Measurements from ENCODE around the gene COX6B2. TPM values are rescaled to one million over a fixed set of nuclear protein-coding genes. Genes with fewer than 3 reads are reported as not detected.

The COX6B2 gene
- total RNA-seq, 1 donor from 2014 or later: 0.16 TPM

DNA sequence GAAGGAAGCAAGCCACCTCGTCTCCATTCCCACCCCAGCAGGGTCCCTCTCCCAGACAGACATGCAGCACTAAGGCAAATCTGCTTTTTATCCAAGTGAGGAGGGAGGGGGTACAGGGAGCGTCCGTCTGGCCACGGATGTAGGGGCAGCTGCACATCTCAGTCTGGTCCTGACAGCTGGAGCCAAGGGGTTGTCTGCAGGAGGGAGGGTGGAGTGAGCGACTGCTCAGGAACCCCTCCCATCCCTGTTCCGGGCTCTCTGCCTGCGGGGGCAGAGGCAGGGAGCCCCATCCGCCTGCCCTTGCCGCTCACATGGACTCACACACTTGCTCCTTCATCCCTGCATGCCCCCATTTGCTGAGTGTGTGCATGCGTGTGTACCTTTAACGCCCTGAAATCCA lies 24.7 kb upstream of the COX6B2 start:
- Mint-ChIP-seq H3K4me1 (peaks cover 7% of the 10 kb centered on the region), H3K9me3 (no peaks in the 10 kb centered on the region), H3K27ac (ENCODE audit: unreplicated experiment) (peak overlapping the region; percentile 58), H3K4me3 (peak overlapping the region; percentile 41), H3K36me3 (ENCODE audit: low read depth) (no peaks in the 10 kb centered on the region), H3K27me3 (ENCODE audit: low read depth) (peaks cover 43% of the 10 kb centered on the region)
- TF ChIP-seq CTCF (conservative IDR thresholded peaks at IDR 0.05): no peak
- DNase-seq (ENCODE audit: low read depth, low spot score): no peak

GRCh38 chr19:55377356-55378131 lies 23.0 kb upstream of the COX6B2 start:
- Mint-ChIP-seq H3K27me3 (ENCODE audit: low read depth) (peaks cover 48% of the 10 kb centered on the region), H3K4me1 (peaks cover 12% of the 10 kb centered on the region), H3K9me3 (no peaks in the 10 kb centered on the region), H3K4me3 (no peak overlapping the region), H3K36me3 (ENCODE audit: low read depth) (no peaks in the 10 kb centered on the region), H3K27ac (ENCODE audit: unreplicated experiment) (no peak overlapping the region)
- no peak for DNase-seq (ENCODE audit: low read depth, low spot score)
- TF ChIP-seq CTCF (conservative IDR thresholded peaks at IDR 0.05): no peak

GRCh38 chr19:55376241-55376933 lies 21.9 kb upstream of the COX6B2 start, which contains the start of gene TMEM190:
Gene TMEM190 (plus strand): TSS chr19:55376826. CDS start chr19:55376854, 28 bp downstream.
- DNase-seq (ENCODE audit: low read depth, low spot score): no peak
- H3K4me1 Mint-ChIP-seq: peaks cover 16% of the 10 kb centered on the region
- H3K9me3 Mint-ChIP-seq: no peaks in the 10 kb centered on the region
- peak within 1 kb of the TSS; percentile 55 for H3K4me3 Mint-ChIP-seq
- TF ChIP-seq CTCF (conservative IDR thresholded peaks at IDR 0.05): no peak
- H3K27ac Mint-ChIP-seq (ENCODE audit: unreplicated experiment): no peak within 1 kb of the TSS
- no peaks in the 10 kb centered on the region for H3K36me3 Mint-ChIP-seq (ENCODE audit: low read depth)
- H3K27me3 Mint-ChIP-seq (ENCODE audit: low read depth): peaks cover 54% of the 10 kb centered on the region

GRCh38 chr19:55373993-55374757 lies 19.7 kb upstream of the COX6B2 start:
- DNase-seq (ENCODE audit: low read depth, low spot score): no peak
- no peak for TF ChIP-seq CTCF (conservative IDR thresholded peaks at IDR 0.05)
- Mint-ChIP-seq H3K4me3 (peak overlapping the region; percentile 1), H3K27me3 (ENCODE audit: low read depth) (peaks cover 66% of the 10 kb centered on the region), H3K36me3 (ENCODE audit: low read depth) (no peaks in the 10 kb centered on the region), H3K27ac (ENCODE audit: unreplicated experiment) (peak overlapping the region; percentile 1), H3K9me3 (no peaks in the 10 kb centered on the region), H3K4me1 (peaks cover 28% of the 10 kb centered on the region)

DNA sequence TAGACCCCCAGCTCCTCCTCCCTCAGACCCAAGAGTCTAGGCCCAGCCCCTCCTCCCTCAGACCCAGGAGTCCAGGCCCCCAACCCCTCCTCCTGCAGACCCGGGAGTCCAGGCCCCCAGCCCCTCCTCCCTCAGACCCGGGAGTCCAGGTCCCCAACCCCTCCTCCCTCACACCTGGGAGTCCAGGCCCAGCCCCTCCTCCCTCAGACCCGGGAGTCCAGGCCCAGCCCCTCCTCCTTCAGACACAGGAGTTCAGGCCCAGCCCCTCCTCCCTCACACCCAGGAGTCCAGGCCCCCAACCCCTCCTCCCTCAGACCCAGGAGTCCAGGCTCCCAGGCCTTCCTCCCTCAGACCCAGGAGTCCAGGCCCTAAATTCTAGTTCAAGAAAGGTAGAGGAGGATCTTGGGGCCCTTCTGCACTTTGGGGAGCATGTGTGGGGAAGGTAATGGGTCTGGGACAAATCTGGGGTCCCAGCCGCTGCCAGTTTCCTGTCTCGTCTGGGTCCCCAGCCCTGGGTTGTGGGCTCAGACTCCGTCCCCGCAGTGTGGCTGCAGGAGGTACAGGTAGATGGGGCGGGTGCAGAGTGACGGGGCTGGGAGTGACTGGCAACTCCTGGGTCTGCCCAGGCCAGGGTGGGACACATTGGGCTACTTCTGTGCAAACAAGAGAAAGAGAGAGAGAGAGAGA lies 18.9 kb upstream of the COX6B2 start:
- peaks cover 28% of the 10 kb centered on the region for H3K4me1 Mint-ChIP-seq

More for the DNA sequence above, 18.9 kb upstream of the COX6B2 start:
- Mint-ChIP-seq H3K4me3 (peak overlapping the region; percentile 1), H3K36me3 (ENCODE audit: low read depth) (no peaks in the 10 kb centered on the region), H3K27ac (ENCODE audit: unreplicated experiment) (peak overlapping the region; percentile 1), H3K9me3 (no peaks in the 10 kb centered on the region), H3K27me3 (ENCODE audit: low read depth) (peaks cover 65% of the 10 kb centered on the region)
- DNase-seq (ENCODE audit: low read depth, low spot score): no peak
- no peak for TF ChIP-seq CTCF (conservative IDR thresholded peaks at IDR 0.05)
